ENCODE results near the gene SPEG.
A peak's percentile ranks its signal among the peaks of the same experiment; 100 is the strongest.
"Not testable (repeated sequence)": the region's sequence is repeated elsewhere in the genome, so short reads cannot be mapped to it uniquely, and the experiment has no call there.

Gene SPEG

GRCh38 chr2:219404954-219405353 lies 29.7 kb upstream of the SPEG start:
- no peak for DNase-seq (ENCODE audit: low read depth)

GRCh38 chr2:219405451-219405850 lies 29.2 kb upstream of the SPEG start:
- DNase-seq (ENCODE audit: low read depth): no peak

- DNase-seq (ENCODE audit: low read depth): no peak
Observed at GRCh38 chr2:219405958-219406860, 28.4 kb upstream of the SPEG start.

GRCh38 chr2:219406861-219407230 lies 27.8 kb upstream of the SPEG start:
- peak; percentile 79 for DNase-seq (ENCODE audit: low read depth)

GRCh38 chr2:219407343-219407742 lies 27.3 kb upstream of the SPEG start:
- not testable (repeated sequence) for DNase-seq (ENCODE audit: low read depth)

GRCh38 chr2:219408204-219408603 lies 26.4 kb upstream of the SPEG start:
- no peak for DNase-seq (ENCODE audit: low read depth)

- DNase-seq (ENCODE audit: low read depth): no peak
Observed at GRCh38 chr2:219408631-219409030, 26.0 kb upstream of the SPEG start.

GRCh38 chr2:219409619-219410018 lies 25.0 kb upstream of the SPEG start:
- no peak for DNase-seq (ENCODE audit: low read depth)

GRCh38 chr2:219410390-219410789 lies 24.3 kb upstream of the SPEG start:
- DNase-seq (ENCODE audit: low read depth): no peak

- DNase-seq (ENCODE audit: low read depth): no peak
Observed at GRCh38 chr2:219414857-219415256, 19.8 kb upstream of the SPEG start.

- DNase-seq (ENCODE audit: low read depth): no peak
Observed at GRCh38 chr2:219415580-219416234, 18.9 kb upstream of the SPEG start.

GRCh38 chr2:219416235-219416602 lies 18.4 kb upstream of the SPEG start:
- DNase-seq (ENCODE audit: low read depth): no peak

- DNase-seq (ENCODE audit: low read depth): no peak
Observed at GRCh38 chr2:219416938-219417337, 17.7 kb upstream of the SPEG start.

- no peak for DNase-seq (ENCODE audit: low read depth)
Observed at GRCh38 chr2:219417374-219417773, 17.3 kb upstream of the SPEG start.

- no peak for DNase-seq (ENCODE audit: low read depth)
Observed at GRCh38 chr2:219418155-219419011, 16.3 kb upstream of the SPEG start, which contains the start of gene DES. TSS of gene DES (plus strand) at chr2:219418377. CDS start at chr2:219418463, 86 bp downstream.

- no peak for DNase-seq (ENCODE audit: low read depth)
Observed at GRCh38 chr2:219419012-219419324, 15.7 kb upstream of the SPEG start.

GRCh38 chr2:219419331-219420197 lies 15.1 kb upstream of the SPEG start:
- no peak for DNase-seq (ENCODE audit: low read depth)

- DNase-seq (ENCODE audit: low read depth): no peak
Observed at GRCh38 chr2:219420687-219421086, 14.0 kb upstream of the SPEG start.

GRCh38 chr2:219421323-219421722 lies 13.3 kb upstream of the SPEG start:
- DNase-seq (ENCODE audit: low read depth): no peak

GRCh38 chr2:219422952-219423534 lies 11.6 kb upstream of the SPEG start:
- DNase-seq (ENCODE audit: low read depth): no peak

- DNase-seq (ENCODE audit: low read depth): no peak
Observed at GRCh38 chr2:219423652-219424377, 10.8 kb upstream of the SPEG start.
